H1 (cell line): ENCODE measurements around the gene KIF26B. TPM values are rescaled to one million over a fixed set of nuclear protein-coding genes. Genes with fewer than 3 reads are reported as not detected.

Source experiments
- CTCF ChIA-PET: fragments of 300-600 bp; sonication (Branson Sonifier 250); formaldehyde crosslinking; loops from one replicate; lab custom pipeline; 2021; ENCODE audit not compliant: partially characterized antibody; lab: Charles Lee
- POLR2A ChIA-PET: fragments of 300-600 bp; sonication (Branson Sonifier 250); formaldehyde crosslinking; loops from one replicate; lab custom pipeline; 2021; ENCODE audit warnings: inconsistent platforms; ENCODE audit not compliant: partially characterized antibody; lab: Charles Lee
- DNase-seq, 2 experiments: peaks; one replicate each; pipeline versions ENCODE4 v3.0.0 to v3.0.0-alpha.2; 2010 to 2022; ENCODE audit warnings: low spot score in 2 of 2, low read depth in 1 of 2, mixed read lengths in 1 of 2
- FAIRE-seq: peaks from 2 replicates; lab custom pipeline; 2011; peaks lifted over from hg19 to GRCh38; lab: Jason Lieb, UNC
- H2AFZ ChIP-seq: 2 replicates; pipeline ENCODE4 v1.8.1; 2012; ENCODE audit warnings: low read length, inconsistent platforms
- H2AK5ac ChIP-seq: 2 replicates; pipeline ENCODE4 v1.6.1; 2013; ENCODE audit warnings: low read depth, low read length
- H2BK120ac ChIP-seq: replicated peaks from 2 replicates; pipeline ENCODE3; 2013; ENCODE audit warnings: low read depth, low read length, inconsistent platforms
- H2BK12ac ChIP-seq: 2 replicates; pipeline ENCODE4 v1.6.1; 2013; ENCODE audit warnings: low read depth, low read length
- H2BK15ac ChIP-seq: 2 replicates; pipeline ENCODE4 v1.6.1; 2013; ENCODE audit warnings: low read length
- H2BK20ac ChIP-seq: 2 replicates; pipeline ENCODE4 v1.6.1; 2013; ENCODE audit warnings: low read length
- H2BK5ac ChIP-seq: 2 replicates; pipeline ENCODE4 v1.6.1; 2013; ENCODE audit warnings: low read depth, low read length
- H3K14ac ChIP-seq: 2 replicates; pipeline ENCODE4 v1.6.1; 2013; ENCODE audit warnings: inconsistent platforms; ENCODE audit not compliant: insufficient read length
- H3K18ac ChIP-seq: 2 replicates; pipeline ENCODE4 v1.6.1; 2013; ENCODE audit warnings: low read length; ENCODE audit errors: extremely low read depth
- H3K23ac ChIP-seq: 2 replicates; pipeline ENCODE4 v1.6.1; 2013; ENCODE audit warnings: inconsistent platforms; ENCODE audit not compliant: insufficient read length
- H3K23me2 ChIP-seq: 2 replicates; pipeline ENCODE4 v1.6.1; 2013; ENCODE audit warnings: low read depth, low read length
- H3K27ac ChIP-seq: 2 replicates; pipeline ENCODE4 v1.6.1; 2011; ENCODE audit warnings: low read depth, low read length, inconsistent platforms
- H3K27me3 ChIP-seq, 4 experiments: replicated peaks in 1 of 4; 1 replicate in 1 of 4; 2 replicates in 3 of 4; pipeline versions ENCODE4 v1.6.1 to v1.8.1; 2011 to 2013; ENCODE audit warnings: low read length in 3 of 4, mild to moderate bottlenecking in 3 of 4, inconsistent platforms in 2 of 4, mixed read lengths in 2 of 4, moderate library complexity in 1 of 4; ENCODE audit not compliant: control insufficient read depth in 3 of 4, insufficient read depth in 3 of 4; ENCODE audit errors: extremely low read depth in 1 of 4
- H3K36me3 ChIP-seq, 4 experiments: 2 replicates each; pipeline versions ENCODE4 v1.6.1 to v1.8.1; 2011 to 2013; ENCODE audit warnings: mild to moderate bottlenecking in 4 of 4, low read length in 3 of 4, moderate library complexity in 2 of 4, control low read depth in 1 of 4, inconsistent platforms in 1 of 4; ENCODE audit not compliant: insufficient read depth in 4 of 4, control insufficient read depth in 2 of 4
- H3K4ac ChIP-seq: replicated peaks from 2 replicates; pipeline ENCODE3; 2013; ENCODE audit warnings: low read length, low read depth, mixed read lengths, inconsistent platforms; ENCODE audit not compliant: insufficient read length
- H3K4me1 ChIP-seq, 4 experiments: replicated peaks in 1 of 4; 1 replicate in 1 of 4; 2 replicates in 3 of 4; pipeline versions ENCODE4 v1.6.1 to v1.8.1; 2011 to 2013; ENCODE audit warnings: low read length in 3 of 4, inconsistent platforms in 2 of 4, mixed read lengths in 1 of 4; ENCODE audit not compliant: insufficient read depth in 4 of 4, control insufficient read depth in 3 of 4
- H3K4me2 ChIP-seq, 2 experiments: 2 replicates each; pipeline versions ENCODE4 v1.6.1 to v1.8.1; 2011 to 2013; ENCODE audit warnings: low read depth in 2 of 2, low read length in 2 of 2, control low read depth in 1 of 2, inconsistent platforms in 1 of 2, mild to moderate bottlenecking in 1 of 2; ENCODE audit not compliant: insufficient read depth in 1 of 2
- H3K4me3 ChIP-seq, 4 experiments: fragments of 200-600, 300-600 bp in 1 of 4; sonication (generic), shearing (Covaris generic), sonication (Bioruptor Twin) in 1 of 4; 2 replicates each; pipeline versions ENCODE4 v1.5.1 to v1.8.1; 2011 to 2016; ENCODE audit warnings: low read length in 4 of 4, low read depth in 3 of 4, control low read depth in 2 of 4, inconsistent platforms in 2 of 4, mild to moderate bottlenecking in 2 of 4, mixed read lengths in 1 of 4, moderate library complexity in 1 of 4; ENCODE audit not compliant: insufficient read depth in 2 of 4; ENCODE audit errors: extremely low read depth in 1 of 4
- H3K56ac ChIP-seq: replicated peaks from 2 replicates; pipeline ENCODE3; 2013; ENCODE audit warnings: low read depth, mild to moderate bottlenecking, mixed read lengths, low read length, inconsistent platforms; ENCODE audit not compliant: insufficient read length
- H3K79me1 ChIP-seq: 2 replicates; pipeline ENCODE4 v1.6.1; 2013; ENCODE audit warnings: low read depth, low read length, control low read depth
- H3K79me2 ChIP-seq, 2 experiments: 2 replicates each; pipeline versions ENCODE4 v1.6.1 to v1.8.1; 2012 to 2013; ENCODE audit warnings: low read length in 2 of 2, mild to moderate bottlenecking in 2 of 2, inconsistent platforms in 1 of 2; ENCODE audit not compliant: insufficient read depth in 2 of 2, control insufficient read depth in 1 of 2
- H3K9ac ChIP-seq, 4 experiments: replicated peaks in 1 of 4; 1 replicate in 1 of 4; 2 replicates in 3 of 4; pipeline versions ENCODE4 v1.6.1 to v1.8.1; 2011 to 2013; ENCODE audit warnings: low read depth in 3 of 4, low read length in 3 of 4, control low read depth in 2 of 4, mild to moderate bottlenecking in 2 of 4, moderate library complexity in 2 of 4, inconsistent platforms in 1 of 4; ENCODE audit errors: extremely low read depth in 1 of 4
- H3K9me3 ChIP-seq, 2 experiments: 2 replicates each; pipeline versions ENCODE4 v1.6.1 to v1.8.1; 2012 to 2013; ENCODE audit warnings: mild to moderate bottlenecking in 2 of 2, moderate library complexity in 2 of 2, control low read depth in 1 of 2, inconsistent platforms in 1 of 2, low read depth in 1 of 2, low read length in 1 of 2, mixed read lengths in 1 of 2; ENCODE audit not compliant: insufficient read depth in 2 of 2
- H4K20me1 ChIP-seq, 2 experiments: replicated peaks in 1 of 2; 2 replicates each; pipeline versions ENCODE3 to v1.8.1; 2011 to 2013; ENCODE audit warnings: inconsistent platforms in 2 of 2, low read length in 2 of 2, mild to moderate bottlenecking in 1 of 2; ENCODE audit not compliant: insufficient read depth in 2 of 2, control insufficient read depth in 1 of 2
- H4K5ac ChIP-seq: 2 replicates; pipeline ENCODE4 v1.6.1; 2013; ENCODE audit warnings: low read length, low read depth, mixed read lengths, inconsistent platforms; ENCODE audit not compliant: insufficient read length
- H4K8ac ChIP-seq: 2 replicates; pipeline ENCODE4 v1.8.0; 2013; ENCODE audit warnings: mild to moderate bottlenecking, moderate library complexity, low read length, inconsistent platforms; ENCODE audit not compliant: insufficient read depth; ENCODE audit errors: extremely low read depth
- H4K91ac ChIP-seq: replicated peaks from 2 replicates; pipeline ENCODE3; 2013; ENCODE audit warnings: low read length, mixed read lengths, inconsistent platforms; ENCODE audit not compliant: insufficient read length
- BCL11A ChIP-seq, 2 experiments: IDR thresholded peaks; one replicate each; pipeline ENCODE4 v1.6.1; 2011; ENCODE audit warnings: low read depth in 2 of 2, low read length in 2 of 2, mild to moderate bottlenecking in 2 of 2
- CREB1 ChIP-seq: IDR thresholded peaks from 2 replicates; pipeline ENCODE4 v1.6.1; 2012; ENCODE audit warnings: inconsistent platforms
- EZH2 ChIP-seq: fragments of 200-600 bp; sonication (generic); IDR thresholded peaks from 2 replicates; pipeline ENCODE4 v1.7.1; 2012; ENCODE audit warnings: low read depth, mild to moderate bottlenecking, moderate library complexity, low read length, inconsistent platforms; ENCODE audit not compliant: severe bottlenecking
- HDAC6 ChIP-seq: IDR thresholded peaks from one replicate; pipeline ENCODE4 v1.7.1; 2012; ENCODE audit warnings: low read depth, mild to moderate bottlenecking, inconsistent platforms, low read length, moderate library complexity
- SIN3A ChIP-seq, 2 experiments: IDR thresholded peaks in 1 of 2; conservative IDR thresholded peaks in 1 of 2; 2 replicates each; pipeline ENCODE4 v1.6.1; 2011 to 2012; ENCODE audit warnings: low read length in 2 of 2, improper control_type of control experiment in 1 of 2, low read depth in 1 of 2, mild to moderate bottlenecking in 1 of 2
- SIX5 ChIP-seq: IDR thresholded peaks from 2 replicates; pipeline ENCODE4 v1.6.1; 2011; ENCODE audit warnings: mild to moderate bottlenecking, low read depth, low read length
- SP2 ChIP-seq: IDR thresholded peaks from 2 replicates; pipeline ENCODE4 v1.6.1; 2012; ENCODE audit warnings: mild to moderate bottlenecking, low read length, inconsistent platforms
- WGBS, 2 experiments: shearing (Covaris generic) in 1 of 2; methylation state at CpG; one replicate each; pipeline versions ENCODE4 v1.1.6 to v1.1.7; 2013 to 2015; ENCODE audit warnings: low lambda C conversion rate in 2 of 2, mixed read lengths in 2 of 2, inconsistent platforms in 1 of 2, low coverage in 1 of 2, missing lambda C conversion rate in 1 of 2; ENCODE audit not compliant: insufficient replicate concordance in 2 of 2, insufficient coverage in 1 of 2, insufficient read length in 1 of 2; ENCODE audit errors: extremely low coverage in 1 of 2, missing lambda C conversion rate in 1 of 2; 5-methylcytosine and 5-hydroxymethylcytosine counted together
- polyA plus RNA-seq, 7 experiments: library from polyadenylated mRNA; depleted of rRNA in 3 of 7; stranded (reverse) in 5 of 7; unstranded in 2 of 7; fragments of >200 nt in 5 of 7; fragments of 200-250 nt in 2 of 7; gene quantifications; 1 replicate in 5 of 7; 2 replicates in 1 of 7; 4 replicates in 1 of 7; pipeline versions ENCODE4 v1.2.1 to v1.2.3, GENCODE V29; 2011 to 2013; ENCODE audit warnings: missing spikeins in 2 of 7, mixed read lengths in 2 of 7
- total RNA-seq: library from RNA; stranded (reverse); fragmentation: NEBNext Ultra II Directional; extraction: Animal tissue kit (Norgen Biotek cat#: 25700); gene quantifications from 2 replicates; pipeline ENCODE4 v1.2.1, GENCODE V29; 2021

KIF26B gene
- total and polyA plus RNA-seq, 2 of the 8 experiments (the other 6 are each of a cell fraction or from before 2014, with no cell fraction given) = 0.06 to 0.28 TPM

DNA sequence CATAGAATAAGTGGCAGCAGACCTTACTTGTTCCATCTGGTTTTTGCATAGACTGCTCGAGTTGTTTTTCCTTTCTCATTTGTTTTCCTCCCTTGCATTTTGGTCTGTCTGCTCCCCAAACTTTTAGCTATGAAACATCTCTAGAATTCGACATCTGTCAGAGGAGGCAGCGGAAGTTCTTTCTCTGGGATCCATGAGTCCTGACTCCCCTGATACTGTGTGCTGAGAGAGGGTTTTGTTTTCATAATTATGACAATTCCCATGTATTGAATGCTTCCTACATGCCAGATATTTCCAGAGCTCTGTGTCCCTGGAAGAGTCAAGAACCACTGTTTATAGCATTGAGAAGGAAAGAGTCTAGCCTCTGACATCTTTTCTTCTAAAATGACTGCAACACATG is 172.6 kb downstream of the KIF26B start:
- Histone ChIP-seq H3K79me1 (no peaks in the 10 kb centered on the region), H3K4me3 (no peak overlapping the region), H2AK5ac (no peak overlapping the region), H3K79me2 (no peaks in the 10 kb centered on the region), H3K14ac (no peak overlapping the region), H3K27ac (no peak overlapping the region), H2BK12ac (no peak overlapping the region), H3K4me1 (peaks cover 0 to 2% (median under 1%) of the 10 kb centered on the region in 4 experiments; a peak in 2 of 7 replicates), H3K4me2 (no peak overlapping the region), H3K18ac (no peak overlapping the region), H2AFZ (no peak overlapping the region), H4K8ac (no peak overlapping the region), H3K4ac (no peak overlapping the region), H2BK15ac (no peak overlapping the region), H2BK5ac (no peak overlapping the region), H3K23ac (no peak overlapping the region), H3K56ac (no peak overlapping the region), H2BK120ac (no peak overlapping the region), H3K36me3 (no peaks in the 10 kb centered on the region), H3K9me3 (no peaks in the 10 kb centered on the region), H3K23me2 (no peaks in the 10 kb centered on the region), H2BK20ac (no peak overlapping the region), H4K20me1 (no peaks in the 10 kb centered on the region), H3K9ac (no peak overlapping the region), H4K5ac (no peak overlapping the region), H4K91ac (no peak overlapping the region), H3K27me3 (peaks cover 0 to 4% (median 3%) of the 10 kb centered on the region in 4 experiments; a peak in 2 of 7 replicates)
- ChIA-PET POLR2A (no interaction called here), CTCF (interaction anchor here (0.8 to 1.4 kb wide), 2 partner anchors 77 to 171 kb away, joined by 4 to 6 read pairs; no protein-coding TSS in a partner anchor)
- FAIRE-seq = no peak
- 90% methylated on average over 3 of the region's 3 CpGs; no CpG with 5 or more reads in 1 of the 2 experiments for WGBS, 2 experiments
- TF ChIP-seq SIX5 (no peak), BCL11A (IDR thresholded peaks at IDR 0.05; ENCODE audit: low read depth in 2 of 2, low read length in 2 of 2) (no peak), SIN3A (conservative IDR thresholded peaks at IDR 0.05 in 1 of 2, IDR thresholded peaks at IDR 0.05 in 1 of 2; ENCODE audit: low read depth in 1 of 2, low read length in 2 of 2) (no peak), CREB1 (no peak), EZH2 (no peak), HDAC6 (no peak), SP2 (no peak)
- DNase-seq = no peak
